GM21723 (cell line): ENCODE results near the gene PDCD1.

ENCODE experiments used
- ATAC-seq: cut with Tn5 transposase; IDR thresholded peaks from one replicate; pipeline ENCODE4 v1.9.1; 2021; ENCODE audit warnings: mild to moderate bottlenecking, moderate library complexity; ENCODE audit not compliant: unreplicated experiment

PDCD1 gene

DNA sequence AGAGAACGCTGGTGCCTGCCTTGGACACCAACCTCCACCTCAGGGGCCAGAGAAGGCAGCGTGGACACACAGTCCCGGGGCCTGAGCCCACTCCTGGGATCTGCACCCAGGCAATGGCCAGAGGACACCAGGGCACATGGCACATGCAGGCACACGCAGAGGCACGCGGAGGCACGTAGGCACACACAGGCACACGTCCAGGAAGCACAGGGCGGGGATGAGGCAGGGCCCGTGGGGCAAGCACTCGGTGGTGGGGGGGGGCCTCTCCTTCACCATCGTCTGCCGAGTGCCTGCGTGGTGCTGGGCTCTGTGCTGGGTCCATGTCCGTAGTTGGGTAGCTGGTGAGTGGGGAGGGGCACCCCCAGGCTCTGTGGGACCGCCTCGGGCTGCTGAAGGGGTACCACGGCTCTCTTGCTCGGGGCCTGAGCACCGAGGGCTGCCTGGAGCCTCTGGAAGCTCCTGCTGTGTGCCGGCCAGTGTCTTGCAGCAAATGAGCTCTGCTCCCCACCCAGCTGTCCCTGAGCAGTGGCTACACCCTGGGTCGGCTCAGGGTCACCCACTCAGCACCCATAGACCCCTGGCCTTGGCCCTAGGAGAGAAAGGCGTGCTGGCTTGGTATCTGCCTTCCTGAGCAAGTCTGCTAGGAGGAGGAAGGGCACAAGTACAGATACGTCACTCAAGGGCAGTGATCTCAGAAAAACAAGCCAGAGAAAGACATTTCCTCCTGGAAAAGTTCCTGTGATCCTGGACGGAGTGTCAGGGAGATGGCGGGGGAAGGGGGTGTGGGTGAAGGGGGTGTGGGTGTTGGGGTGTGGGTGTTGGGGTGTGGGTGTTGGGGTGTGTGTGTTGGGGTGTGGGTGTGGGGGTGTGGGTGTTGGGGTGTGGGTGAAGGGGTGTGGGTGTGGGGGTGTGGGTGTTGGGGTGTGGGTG lies 37.3 kb upstream of the PDCD1 start:
- no peak for ATAC-seq

DNA sequence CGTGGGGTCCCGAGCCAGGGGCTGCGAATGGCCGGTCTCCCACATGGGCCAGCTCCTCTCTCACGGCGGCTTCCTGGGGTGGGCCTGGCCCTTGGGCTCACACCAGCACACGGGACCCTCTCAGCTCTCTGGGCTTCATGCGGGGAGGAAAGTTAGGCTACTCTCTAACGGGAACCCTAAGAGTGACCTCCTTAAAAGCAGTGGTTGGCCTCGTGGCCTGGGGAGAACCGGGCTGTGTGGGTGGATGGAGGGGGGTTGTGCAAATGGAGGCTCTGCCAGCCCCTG lies 36.7 kb upstream of the PDCD1 start:
- ATAC-seq = no peak

DNA sequence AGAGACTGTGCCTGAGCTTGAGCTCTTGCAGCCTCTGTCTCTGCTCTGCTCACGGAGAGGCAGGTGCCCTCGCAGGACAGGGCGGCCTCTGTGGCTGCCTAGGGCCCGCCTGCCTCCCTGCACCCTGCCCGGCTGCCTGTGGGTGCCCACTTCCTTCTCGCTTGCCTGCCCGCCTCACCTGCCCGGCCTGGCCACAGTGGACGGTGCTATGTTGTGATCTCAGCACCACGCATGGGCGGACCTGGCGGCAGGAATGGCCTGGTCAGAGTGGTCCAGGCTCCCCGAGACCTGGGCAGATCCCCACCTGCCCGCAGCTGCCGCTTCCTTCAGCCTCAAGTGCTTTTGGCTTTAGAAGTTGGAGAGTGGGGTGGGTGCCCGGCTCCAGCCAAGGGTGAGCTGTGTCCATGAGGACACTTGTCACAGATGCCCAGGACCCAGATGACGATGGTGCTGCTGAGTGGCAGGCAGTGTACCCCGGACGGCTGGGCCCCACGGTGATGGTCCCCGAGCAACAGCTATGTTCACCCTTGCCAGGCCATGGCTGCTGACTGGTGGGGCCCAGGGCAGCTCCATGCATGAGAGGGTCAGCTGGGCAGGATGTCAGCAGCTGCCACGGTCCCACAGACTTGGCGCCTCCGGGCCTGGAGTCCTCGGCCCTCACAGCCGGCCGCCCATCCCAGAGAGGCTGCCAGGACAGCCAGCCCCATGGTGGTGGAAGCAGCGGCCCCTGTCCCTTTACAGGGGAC lies 36.2 kb upstream of the PDCD1 start:
- ATAC-seq = no peak

DNA sequence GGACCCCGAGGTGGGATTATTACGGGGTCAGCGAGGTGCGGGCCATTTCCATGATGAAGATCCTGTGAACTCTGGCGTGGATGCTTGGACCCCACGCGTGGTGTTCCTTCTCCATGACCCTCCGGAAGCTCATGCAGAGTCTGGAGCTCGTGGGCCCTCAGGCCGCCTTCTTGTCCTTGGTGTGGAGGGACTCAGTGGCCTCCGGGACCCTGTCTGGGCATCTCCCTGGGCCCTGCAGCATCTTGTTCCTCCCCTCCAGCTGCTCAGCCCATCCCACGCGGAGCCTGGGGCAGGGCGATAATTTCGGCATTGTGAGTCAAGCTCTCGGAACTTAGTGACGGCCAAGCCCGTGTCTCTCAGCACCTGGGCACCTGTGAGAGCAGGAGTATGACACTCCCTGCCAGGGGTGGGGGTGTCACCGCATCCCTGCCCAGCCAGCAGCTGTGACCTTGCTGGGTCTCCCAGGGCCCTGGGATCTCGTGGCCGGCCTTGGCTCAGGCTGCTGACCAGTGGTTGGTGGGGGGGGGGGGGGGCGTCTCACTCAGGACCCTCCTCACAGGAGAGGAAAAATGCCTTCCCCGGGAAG lies 35.5 kb upstream of the PDCD1 start:
- ATAC-seq = no peak

DNA sequence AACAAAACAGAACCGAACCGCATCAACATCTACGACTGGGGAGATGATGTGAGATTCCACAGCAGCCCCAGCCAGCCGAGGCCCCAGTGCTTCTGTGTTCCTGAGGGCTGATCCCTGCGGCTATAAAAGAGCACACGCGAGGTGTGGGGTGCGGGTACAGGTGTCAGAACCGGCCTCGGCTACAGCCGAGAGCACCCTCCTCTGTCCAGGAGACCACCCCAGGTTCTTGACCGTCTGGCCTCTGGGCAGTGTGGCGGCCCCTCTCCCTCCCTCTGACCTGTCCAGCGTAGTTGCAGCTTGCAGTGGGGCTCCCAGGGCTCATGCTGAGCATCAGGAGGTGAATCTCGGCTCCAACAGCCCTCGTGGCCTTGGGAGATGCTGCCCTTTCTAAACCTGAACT lies 34.6 kb upstream of the PDCD1 start:
- ATAC-seq = no peak

DNA sequence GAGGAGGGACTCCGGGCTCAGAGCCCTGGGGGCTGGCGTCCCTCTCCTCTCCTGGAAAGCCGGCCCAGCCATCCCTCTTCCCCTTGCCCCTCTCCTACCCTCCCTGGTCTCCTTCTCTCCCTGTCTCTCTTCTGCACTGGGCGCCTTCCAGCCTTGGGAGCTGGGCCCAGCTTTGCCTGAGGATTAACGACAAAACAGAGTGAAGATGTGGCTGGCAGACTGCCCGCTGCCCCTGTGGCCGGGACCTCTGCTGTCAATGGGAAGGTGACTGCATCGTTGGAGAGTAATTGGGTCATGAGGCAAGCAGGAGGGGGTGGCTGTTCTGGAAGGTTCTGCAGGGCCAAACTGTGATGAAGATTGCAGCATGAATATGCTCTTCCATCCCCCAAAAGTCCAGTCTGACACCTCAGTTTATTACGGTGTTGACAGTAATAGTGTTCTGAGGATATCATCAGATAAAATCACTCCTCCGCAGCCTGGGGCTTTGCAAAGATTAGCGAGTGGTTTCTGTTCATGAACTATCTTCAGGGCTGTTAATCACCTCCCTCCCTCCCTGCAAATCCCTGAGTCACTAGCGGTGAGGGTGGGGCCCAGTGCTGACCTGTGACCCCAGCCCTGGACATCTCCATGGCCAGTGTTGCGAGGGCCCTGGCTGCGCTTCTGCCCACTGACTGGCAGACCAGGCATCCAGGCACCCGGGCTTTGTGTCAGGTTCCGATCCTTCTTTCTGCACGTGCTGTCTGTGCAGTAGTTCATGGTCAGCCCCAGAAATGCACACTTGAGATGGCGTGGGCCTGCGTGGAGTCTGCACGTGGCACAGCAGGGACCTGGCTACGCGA lies 33.8 kb upstream of the PDCD1 start:
- ATAC-seq = no peak

DNA sequence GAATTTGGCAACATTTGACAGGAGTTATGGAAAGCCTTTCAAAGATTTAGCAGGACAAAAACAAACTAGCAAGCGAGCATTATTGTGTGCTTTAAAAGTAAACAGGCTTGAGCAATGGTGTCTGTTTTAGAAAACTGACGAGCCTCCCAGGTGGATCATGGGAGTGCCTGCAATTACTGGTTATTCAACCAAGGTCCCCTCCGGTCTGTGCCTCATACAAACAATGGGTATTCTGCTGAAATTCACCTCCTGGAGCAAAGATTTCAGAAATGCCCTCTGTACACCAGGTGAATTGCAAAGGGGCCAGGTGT lies 33.2 kb upstream of the PDCD1 start:
- ATAC-seq = no peak

DNA sequence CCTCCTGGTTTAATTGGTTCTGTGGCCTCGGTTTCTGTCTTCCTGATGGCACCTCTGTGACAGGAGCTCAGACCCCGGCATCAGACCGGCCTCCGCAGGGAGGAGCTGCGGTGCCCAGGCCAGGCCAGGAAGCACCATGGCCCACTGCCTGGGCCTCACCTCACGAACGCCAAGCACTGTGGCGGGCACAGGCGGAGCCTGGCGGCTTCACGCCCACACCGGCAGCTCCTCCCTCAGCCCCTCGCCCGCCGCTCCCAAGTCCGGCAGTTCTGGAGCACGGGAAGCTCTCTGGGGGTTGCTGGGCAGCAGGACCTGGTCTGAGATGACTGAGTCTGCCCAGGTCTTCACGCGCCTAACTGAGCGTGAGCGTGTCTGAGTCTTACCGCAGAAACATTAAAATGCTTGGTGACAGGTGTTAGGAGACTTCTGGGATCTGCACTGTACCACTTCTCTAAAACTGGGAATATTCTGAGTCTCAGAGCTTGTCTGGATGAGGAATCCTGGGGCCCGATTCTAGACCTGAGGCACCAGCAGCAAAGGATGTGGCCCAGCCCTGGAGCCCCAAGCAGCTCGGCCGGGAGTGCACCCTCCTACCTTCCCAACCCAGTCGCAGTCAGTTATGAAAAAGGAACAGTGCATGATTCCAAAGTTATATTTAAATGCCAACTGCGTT lies 32.8 kb upstream of the PDCD1 start:
- ATAC-seq = no peak

DNA sequence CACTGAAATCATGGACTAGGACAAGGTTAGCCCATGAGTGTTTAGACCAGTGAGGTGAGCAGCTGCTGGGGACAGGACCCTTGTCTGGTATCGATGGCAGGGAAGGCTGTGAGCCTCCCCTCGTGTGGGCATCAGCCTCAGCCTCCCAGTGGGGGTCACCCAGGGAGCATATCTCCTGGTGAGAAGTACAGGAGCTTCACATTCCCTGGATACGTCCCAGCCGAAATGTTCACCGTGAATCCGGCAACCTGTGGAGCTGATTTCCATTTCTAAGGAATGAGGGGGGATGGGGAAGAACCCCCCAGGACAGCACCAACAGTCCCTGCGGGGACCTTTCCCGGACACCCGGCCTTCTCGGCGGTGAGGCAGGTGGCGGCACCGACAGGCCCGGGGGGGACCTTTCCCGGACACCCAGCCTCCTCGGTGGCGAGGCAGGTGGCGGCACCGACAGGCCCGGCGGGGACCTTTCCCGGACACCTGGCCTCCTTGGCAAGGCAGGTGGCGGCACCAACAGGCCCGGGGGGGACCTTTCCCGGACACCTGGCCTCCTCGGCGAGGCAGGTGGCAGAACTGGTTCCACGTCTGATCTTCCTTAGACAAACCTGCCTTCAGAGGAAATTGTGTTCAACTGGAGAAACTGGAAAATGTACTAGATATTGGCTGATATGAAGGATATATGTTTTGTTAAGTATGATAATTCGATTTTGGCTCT lies 32.0 kb upstream of the PDCD1 start:
- ATAC-seq = no peak

DNA sequence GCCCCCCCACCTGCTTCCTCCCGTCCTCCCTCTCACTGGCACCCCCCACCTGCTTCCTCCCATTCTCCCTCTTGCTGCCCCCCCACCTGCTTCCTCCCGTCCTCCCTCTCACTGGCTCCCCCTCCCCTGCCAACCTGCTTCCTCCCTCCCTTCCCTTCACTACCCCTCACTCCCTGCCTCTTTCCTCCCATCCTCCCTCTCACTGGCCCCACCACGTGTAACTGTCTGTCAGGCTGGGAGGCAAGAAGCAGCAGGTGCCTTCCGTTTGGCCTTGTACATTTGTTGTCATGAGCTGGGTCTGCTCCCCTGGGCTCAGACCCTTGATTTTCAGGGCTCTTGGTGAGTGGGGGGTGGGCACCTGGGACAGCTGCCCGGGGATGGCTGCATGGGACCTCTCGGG lies 29.9 kb upstream of the PDCD1 start:
- no peak for ATAC-seq

DNA sequence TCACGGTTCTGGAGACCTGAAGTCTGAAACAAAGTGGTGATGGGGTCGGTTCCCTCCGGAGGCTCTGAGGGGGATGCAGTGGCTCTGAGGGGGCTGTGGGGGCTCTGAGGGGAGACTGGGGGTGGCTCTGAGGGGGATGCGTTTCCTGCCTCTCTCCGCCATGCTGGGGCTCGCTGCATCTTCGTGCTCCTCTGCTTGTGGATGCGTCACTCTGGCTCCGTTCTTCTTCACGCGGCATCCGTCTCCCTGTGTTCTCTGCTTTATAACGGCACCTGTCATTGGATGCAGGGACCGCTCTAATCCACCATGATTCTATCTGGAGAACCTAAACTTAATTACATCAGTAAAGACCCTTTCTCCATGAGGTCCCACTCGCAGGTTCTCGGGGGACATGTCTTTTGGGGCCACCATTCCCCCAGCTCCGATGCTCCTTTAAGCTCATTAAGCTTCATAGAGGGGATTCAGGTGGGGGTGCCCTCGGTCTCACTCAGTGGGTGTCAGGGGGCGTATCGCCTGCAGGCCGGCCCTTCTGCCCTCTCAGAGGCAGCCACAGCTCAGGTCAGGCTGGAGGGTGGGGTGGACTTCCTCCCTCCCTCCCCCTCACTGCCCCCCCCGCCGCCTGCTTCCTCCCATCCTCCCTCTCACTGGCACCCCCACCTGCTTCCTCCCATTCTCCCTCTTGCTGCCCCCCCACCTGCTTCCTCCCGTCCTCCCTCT lies 29.3 kb upstream of the PDCD1 start:
- ATAC-seq = no peak

DNA sequence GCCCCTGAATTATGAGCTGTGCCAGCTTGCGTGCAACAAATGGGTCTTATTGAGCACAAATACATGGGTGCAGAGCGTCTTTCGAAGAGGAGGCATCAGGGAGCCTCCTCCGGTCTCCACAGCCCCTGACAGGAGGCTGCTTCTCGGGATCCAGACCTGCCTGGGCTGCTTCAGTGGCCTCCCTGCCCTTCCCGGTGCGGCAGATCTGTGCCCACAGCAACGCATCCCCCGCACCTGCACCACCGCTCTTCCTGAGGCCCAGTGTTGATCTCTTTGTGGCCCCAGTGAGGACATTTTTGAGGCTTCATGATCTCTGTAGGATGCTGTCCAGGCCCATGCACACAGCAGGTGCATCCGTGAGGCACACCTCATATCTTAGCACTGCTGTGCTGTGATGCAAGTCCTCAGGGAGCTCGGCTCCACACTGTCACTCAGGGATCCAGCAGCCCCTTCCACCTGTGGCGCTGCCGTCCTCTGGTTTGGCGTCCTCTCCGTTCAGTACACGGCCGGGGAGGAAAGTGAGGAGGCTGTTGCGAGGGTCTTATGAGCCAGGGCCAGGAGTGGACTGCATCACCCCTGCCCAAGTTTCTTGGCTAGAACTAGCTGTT lies 28.2 kb upstream of the PDCD1 start:
- ATAC-seq = no peak

DNA sequence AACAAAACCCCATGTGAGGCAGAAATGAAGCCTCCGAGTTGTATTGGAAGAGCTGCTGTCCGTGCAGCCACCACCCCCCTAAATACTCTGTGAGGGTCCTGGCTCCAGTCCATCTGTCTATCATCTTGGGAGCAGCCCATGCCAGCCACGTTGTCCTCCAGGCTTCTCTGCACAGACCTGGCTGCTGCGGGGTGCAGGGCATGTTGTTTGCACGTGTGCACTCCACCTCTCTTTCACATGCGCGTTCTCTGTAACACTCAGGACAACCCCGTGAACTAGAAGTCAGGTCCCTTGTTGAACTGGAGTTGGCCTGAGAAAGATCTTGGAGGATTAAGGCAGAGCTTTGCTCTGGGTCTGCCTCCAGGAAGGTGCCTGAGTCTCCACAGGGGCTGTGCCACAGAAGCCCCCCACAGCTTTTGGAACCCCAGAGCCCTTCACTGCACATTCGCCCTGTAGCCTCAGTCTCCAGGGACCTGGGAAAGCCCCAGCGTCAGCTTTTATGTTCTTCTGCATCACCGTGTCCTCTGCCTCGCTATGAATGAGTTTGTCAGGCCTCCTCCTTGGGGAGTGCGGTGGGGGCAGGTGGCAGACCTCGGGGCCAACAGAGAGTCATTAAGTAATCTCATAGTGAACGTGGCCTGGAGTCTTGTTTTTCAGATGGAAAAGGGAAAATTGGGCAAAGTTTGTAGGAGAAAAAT lies 27.4 kb upstream of the PDCD1 start:
- no peak for ATAC-seq

DNA sequence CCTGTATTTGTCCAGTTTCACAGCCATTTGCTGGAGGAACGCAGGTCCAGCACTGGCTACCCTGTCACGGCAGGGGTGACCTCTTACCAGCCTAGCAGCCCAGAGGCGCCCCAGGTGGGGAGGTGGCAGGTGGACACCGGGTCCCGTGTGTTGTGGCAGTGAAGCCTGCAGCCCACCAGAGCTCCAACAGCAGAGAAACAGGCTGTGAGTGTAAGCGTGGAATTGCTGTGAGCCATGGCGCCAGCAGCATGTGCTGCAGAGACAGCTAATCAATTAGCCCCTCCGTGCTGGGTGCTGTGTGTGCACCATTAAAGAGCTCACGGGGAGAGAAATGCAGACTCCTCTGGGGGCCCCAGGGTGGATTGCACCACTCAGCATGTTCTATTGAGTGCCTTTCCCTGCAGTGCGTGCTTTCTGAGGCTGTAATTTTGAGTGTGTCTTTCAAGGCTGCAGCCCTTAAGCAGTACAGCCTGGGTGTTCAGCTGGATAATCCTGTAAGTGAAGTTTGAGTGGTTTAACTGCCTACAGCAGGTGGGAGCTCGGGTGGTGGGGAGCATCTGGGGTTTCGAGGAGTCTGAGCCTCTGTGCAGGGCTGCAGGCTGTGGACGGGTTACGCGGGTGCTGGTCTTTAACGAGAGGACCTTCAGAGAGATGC lies 26.7 kb upstream of the PDCD1 start:
- no peak for ATAC-seq

DNA sequence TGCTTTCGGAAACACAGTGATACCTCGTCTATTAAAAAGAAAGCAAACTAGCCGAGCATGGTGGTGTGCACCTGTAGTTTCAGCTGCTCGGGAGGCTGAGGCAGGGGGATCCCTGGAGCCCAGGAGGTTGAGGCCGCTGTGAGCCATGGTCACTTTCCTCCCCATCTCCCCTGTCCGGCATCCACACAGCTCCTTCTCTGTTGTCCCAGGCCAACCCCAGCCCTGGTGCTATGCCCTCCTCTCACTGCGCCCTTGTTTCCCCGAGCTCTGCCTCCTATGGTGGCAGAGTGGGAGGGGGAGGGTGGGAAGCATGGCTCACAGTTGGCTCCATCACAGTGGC lies 26.2 kb upstream of the PDCD1 start:
- ATAC-seq = no peak

DNA sequence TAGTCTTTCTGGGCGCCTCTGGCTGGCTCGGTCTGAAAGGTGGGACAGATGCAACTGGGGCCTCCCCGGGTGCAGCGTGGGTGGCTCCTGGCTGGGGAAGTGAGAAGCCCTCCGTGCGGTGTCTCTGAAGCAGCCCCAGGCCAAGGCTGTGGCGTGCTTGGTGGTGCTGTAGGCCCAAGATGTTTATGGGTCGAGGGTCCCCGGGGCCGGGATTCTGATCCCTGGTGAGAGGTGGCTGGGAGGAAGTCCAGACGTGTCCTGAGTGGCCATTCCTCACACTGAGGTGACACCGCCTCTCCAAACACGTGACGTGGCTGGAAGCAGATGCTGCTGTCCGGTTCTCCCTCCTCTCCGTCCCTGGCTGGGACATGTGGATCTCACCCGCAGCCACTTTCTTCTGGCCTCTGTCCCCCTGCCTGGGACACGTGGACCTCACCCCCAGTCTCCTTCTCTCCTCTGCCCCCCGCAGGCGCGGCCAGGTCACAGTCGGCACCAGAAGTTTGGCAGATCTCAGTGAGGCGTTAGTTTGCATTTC lies 23.5 kb upstream of the PDCD1 start:
- ATAC-seq = peak; percentile 67

DNA sequence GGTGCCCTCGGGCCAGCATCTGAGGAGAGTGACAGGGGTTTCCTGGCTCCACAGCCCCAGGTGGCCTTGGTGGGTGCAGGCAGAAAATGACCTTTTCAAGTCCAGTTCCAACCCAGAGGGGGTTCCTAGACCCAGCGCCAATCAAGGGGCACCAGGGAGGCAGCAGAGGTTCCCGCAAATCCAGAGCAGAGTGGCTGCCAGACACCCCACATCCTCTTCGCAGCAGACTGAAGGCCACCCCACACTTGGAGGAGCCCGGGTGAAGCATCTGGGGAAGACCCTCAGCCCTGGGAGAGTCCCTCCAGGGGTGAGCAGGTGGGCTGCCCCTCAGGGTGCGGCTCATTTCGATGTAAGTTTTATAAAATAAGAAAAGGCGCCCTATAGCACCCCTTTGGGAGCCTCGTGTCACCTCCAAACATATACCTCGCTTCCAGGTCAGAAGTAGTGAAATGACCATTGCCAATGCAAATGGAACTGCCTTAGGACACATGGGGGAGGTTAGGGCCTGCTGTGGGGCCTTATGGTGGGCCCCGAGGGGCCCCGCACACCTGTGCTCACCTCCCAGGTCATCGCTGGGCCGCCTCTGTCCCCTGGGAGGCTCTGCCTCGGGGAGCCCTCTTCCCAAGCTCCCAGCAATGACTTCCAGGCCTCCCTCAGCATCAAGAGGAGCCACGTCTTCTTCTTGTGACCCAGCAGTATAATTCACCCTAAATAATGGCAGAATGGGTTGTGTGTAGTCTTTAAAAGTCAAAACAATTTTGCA lies 21.8 kb upstream of the PDCD1 start:
- no peak for ATAC-seq
